Skeletal muscle tissue (tissue), 4 donors: ENCODE results near the gene DMAC2. TPM values are rescaled to one million over a fixed set of nuclear protein-coding genes. Genes with fewer than 3 reads are reported as not detected.
"Not testable (repeated sequence)": the region's sequence is repeated elsewhere in the genome, so short reads cannot be mapped to it uniquely, and the experiment has no call there.

ENCODE experiments used
- H3K27ac ChIP-seq: one replicate; pipeline ENCODE4 v1.7.0; 2013; ENCODE audit warnings: mild to moderate bottlenecking, low read depth, low read length, inconsistent platforms
- H3K27me3 ChIP-seq, 3 donors: one replicate each; pipeline ENCODE4 v1.7.0; 2013; ENCODE audit warnings: low read length in 3 of 3; ENCODE audit not compliant: control insufficient read depth in 3 of 3, insufficient read depth in 3 of 3
- H3K36me3 ChIP-seq, 3 donors: one replicate each; pipeline ENCODE4 v1.7.0; 2013; ENCODE audit warnings: low read length in 3 of 3; ENCODE audit not compliant: control insufficient read depth in 3 of 3, insufficient read depth in 3 of 3
- H3K4me1 ChIP-seq, 3 donors: one replicate each; pipeline ENCODE4 v1.7.0; 2013; ENCODE audit warnings: low read length in 3 of 3, mild to moderate bottlenecking in 3 of 3; ENCODE audit not compliant: control insufficient read depth in 3 of 3, insufficient read depth in 3 of 3
- H3K4me3 ChIP-seq, 3 donors: one replicate each; pipeline ENCODE4 v1.7.0; 2013; ENCODE audit warnings: low read length in 3 of 3
- H3K9ac ChIP-seq, 3 donors: one replicate each; pipeline ENCODE4 v1.7.0; 2013; ENCODE audit warnings: low read length in 3 of 3, mild to moderate bottlenecking in 3 of 3, moderate library complexity in 2 of 3, low read depth in 1 of 3
- H3K9me3 ChIP-seq, 3 donors: one replicate each; pipeline ENCODE4 v1.7.0; 2013; ENCODE audit warnings: low read length in 3 of 3; ENCODE audit not compliant: control insufficient read depth in 3 of 3
- total RNA-seq: library from RNA; depleted of rRNA; stranded (reverse); fragments of >200 nt; gene quantifications from one replicate; pipeline ENCODE4 v1.2.3, GENCODE V29; 2014
- donor health status: Osteomylitis.

DMAC2 gene
- total RNA-seq, 1 donor from 2014 or later = 23.5 TPM

DNA sequence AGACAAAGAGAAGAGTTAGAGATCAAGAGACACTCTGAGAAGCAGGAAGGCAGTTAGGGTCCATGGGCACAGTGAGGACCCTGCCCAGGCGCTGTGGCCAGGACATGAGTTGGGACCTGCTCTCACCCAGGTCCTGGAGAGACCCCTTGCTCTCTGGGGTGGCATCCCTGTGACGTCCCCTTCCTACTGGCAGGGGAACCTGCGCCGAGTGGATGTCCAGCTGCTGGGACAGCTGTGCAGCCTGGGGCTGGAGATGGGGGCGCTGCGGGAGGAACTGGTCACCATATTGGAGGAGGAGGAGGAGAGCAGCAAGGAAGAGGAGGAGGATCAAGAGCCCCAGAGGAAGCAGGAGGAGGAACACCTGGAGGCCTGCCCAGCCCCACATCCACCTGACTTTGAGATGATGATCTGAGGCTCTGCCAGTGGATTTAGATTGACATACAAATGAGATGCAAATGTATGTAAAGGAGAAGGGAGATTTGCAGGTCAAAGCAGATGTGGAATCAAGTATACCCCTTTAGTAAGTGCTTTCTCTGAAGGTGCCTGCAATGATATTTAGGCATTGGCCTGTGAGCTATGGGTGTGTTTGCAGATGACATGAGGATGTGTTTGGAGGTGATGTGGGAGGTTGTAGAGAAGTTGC lies 4.2 kb upstream of the DMAC2 start:
- Histone ChIP-seq H3K9ac (no peak overlapping the region), H3K9me3 (no peaks in the 10 kb centered on the region), H3K27me3 (peaks cover 7 to 22% (median 15%) of the 10 kb centered on the region in 3 donors), H3K27ac (no peak overlapping the region), H3K36me3 (peaks cover 0 to 2% (median 0%) of the 10 kb centered on the region in 3 donors), H3K4me3 (no peak overlapping the region), H3K4me1 (peaks cover 4 to 5% (median 4%) of the 10 kb centered on the region in 3 donors)

DNA sequence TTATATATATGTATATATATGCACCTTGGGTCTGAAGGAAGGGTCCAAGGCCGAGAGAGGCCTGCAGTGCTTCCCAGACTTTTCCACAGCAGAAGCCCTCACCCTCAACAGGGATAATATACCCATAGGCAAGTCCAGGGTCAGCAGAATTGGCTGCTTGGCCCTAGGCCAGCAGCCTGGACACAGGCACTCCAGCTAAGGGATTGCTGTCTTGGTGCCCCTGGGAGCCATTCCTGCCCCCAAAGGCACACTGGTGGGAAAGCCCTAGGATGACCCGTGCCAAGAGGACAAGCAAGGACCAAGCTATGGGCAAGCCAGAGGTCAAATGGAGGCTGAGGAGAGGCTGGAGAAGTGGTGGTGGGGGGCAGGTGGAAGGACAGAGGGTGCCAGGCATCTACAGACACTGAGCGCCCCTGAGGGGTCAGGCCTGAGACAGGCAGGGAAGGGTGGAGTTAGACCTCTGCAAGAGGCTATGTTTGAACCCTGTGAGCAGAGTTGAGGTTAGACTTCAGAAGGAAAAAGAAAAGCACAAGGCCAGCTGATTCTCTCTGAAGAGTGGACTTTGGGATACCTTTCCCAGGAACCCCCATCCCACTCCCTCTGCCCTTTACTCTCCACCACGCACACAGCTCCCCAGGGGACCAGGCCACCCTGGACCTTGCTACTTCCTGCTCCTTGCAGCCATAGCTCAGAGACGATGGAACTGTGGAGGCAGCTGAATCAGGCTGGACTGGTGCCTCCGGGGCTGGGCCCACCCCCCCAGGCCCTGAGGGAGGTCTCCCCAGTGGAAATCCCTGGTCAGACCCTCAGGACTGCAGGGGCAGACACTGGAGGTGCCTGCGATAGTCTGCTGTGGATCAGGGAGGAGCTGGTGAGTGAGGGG lies 3.0 kb upstream of the DMAC2 start, which contains the start of gene ERICH4:
Gene ERICH4 (plus strand): TSS at position 684 of the 883 bp plus-strand sequence. CDS start 14 bp downstream, at position 698.
- Histone ChIP-seq H3K27ac (no peak within 1 kb of the TSS), H3K9ac (no peak within 1 kb of the TSS), H3K4me3 (no peak within 1 kb of the TSS), H3K4me1 (peaks cover 6 to 13% (median 12%) of the 10 kb centered on the region in 3 donors), H3K27me3 (peaks cover 7 to 22% (median 15%) of the 10 kb centered on the region in 3 donors), H3K36me3 (peaks cover 0 to 6% (median 4%) of the 10 kb centered on the region in 3 donors), H3K9me3 (no peaks in the 10 kb centered on the region)

DNA sequence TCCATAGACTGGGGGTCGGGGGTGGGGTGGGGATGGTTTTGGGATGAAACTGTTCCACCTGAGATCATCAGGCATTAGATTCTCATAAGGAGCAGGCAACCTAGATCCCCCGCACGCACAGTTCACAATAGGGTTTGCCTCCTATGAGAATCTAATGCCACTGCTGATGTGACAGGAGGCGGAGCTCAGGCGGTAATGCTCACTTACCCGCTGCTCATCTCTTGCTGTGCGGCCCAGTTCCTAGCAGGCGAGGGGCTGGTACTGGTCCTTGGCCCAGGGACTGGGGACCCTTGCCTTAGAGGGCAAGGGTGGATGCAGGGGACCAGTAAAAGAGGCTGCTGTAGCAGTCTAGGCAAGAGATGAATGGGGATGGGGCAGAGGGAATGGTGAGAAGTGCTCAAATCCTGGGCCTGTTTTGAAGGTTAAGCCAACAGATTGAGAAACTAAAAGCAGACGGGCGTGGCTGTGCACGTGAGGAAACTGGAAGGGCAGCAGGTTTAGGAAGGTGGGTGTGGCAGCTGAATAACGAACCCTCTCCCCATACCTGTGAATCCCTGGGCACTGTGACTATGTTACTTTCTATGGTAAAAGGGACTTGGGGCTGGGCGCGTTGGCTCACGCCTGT lies 1.7 kb upstream of the DMAC2 start:
- H3K4me3 ChIP-seq = no peak overlapping the region
- H3K9ac ChIP-seq = no peak overlapping the region
- H3K27me3 ChIP-seq = peaks cover 6 to 15% (median 7%) of the 10 kb centered on the region in 3 donors
- peaks cover 6 to 13% (median 12%) of the 10 kb centered on the region in 3 donors for H3K4me1 ChIP-seq
- H3K36me3 ChIP-seq = peaks cover 5 to 10% (median 9%) of the 10 kb centered on the region in 3 donors
- H3K9me3 ChIP-seq = no peaks in the 10 kb centered on the region
- no peak overlapping the region for H3K27ac ChIP-seq

DNA sequence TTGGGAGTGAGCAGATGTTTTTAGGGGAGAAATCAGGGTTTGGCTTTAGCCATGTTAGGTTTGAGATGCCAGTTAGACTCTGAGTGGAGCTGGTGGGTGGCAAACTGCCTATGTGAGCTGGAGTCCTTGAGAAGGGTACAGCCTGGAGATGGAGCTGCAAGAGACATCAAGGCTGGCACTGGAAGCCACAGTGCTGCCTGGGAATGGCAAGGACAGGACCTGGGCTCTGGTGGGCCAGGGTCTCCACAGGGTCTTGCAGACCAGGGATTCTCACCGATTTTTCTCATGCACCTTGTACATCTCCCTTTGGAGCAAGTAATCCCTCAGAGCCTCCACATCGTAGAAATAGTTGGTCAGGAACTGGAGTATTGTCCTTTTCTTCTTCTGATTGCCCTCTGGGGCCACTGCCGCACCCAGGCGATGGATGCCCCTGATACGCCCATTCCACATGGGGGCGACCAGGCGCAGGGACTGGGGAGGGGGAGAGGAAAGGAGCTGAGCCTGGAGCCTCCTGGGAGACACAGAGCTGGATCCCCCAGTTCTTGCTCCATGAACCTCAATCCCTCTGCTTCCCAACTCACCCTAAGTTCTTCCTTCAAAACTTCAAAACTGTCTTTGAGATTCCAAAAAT lies 1.7 kb downstream of the DMAC2 start:
- H3K4me3 ChIP-seq = no peak overlapping the region
- no peak overlapping the region for H3K27ac ChIP-seq
- no peaks in the 10 kb centered on the region for H3K27me3 ChIP-seq
- peaks cover 12 to 19% (median 17%) of the 10 kb centered on the region in 3 donors for H3K36me3 ChIP-seq
- peaks cover 6 to 15% (median 12%) of the 10 kb centered on the region in 3 donors for H3K4me1 ChIP-seq
- no peaks in the 10 kb centered on the region for H3K9me3 ChIP-seq
- no peak overlapping the region for H3K9ac ChIP-seq

DNA sequence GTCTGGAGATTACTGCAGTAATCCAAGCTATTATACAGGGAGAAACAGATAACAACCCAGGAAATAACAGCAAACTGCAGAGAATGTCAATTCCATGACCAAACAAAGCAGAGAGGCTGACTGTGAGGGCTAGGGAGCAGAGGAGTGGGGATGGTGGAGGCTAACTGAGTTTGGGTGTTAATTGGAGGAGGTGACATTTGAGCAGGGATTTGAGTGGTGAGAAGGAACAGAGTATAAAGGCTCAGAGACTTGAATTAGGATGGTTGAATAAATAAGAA lies 3.1 kb downstream of the DMAC2 start:
- peaks cover 25 to 32% (median 27%) of the 10 kb centered on the region in 3 donors for H3K36me3 ChIP-seq
- no peak overlapping the region for H3K4me3 ChIP-seq
- no peak overlapping the region for H3K27ac ChIP-seq
- H3K9ac ChIP-seq = no peak overlapping the region
- H3K9me3 ChIP-seq = no peaks in the 10 kb centered on the region
- peaks cover 18 to 30% (median 26%) of the 10 kb centered on the region in 3 donors for H3K4me1 ChIP-seq
- H3K27me3 ChIP-seq = no peaks in the 10 kb centered on the region

DNA sequence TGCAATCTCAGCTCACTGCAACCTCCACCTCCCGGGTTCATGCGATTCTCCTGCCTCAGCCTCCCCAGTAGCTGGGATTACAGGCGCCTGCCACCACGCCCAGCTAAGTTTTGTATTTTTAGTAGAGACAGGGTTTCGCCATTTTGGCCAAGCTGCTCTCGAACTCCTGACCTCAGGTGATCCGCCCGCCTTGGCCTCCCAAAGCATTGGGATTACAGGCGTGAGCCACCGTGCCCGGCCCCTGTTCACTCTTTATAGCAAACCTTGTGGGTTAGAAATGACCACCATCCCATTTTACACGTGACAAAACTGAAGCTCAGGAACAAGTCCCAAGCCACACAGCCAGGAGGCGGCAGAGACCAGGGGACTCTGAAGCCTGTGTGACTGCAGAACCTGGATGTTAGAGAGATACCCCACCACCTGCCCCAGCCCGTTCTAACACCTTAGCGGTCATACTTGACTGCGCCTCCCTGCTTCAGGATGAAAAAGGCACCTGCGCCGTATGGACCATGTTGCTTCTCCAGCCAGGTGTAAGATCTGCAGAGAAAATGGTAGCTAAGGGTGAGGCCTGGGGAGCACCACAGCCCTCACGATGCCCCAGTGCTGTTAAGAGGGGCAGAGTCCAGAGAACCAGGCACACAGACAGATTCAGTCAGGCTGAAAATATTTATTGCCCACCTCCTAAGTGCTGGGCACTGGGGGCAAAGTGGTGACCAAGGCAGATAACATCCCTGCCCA lies 3.6 kb downstream of the DMAC2 start:
- no peak overlapping the region for H3K9ac ChIP-seq
- peaks cover 23 to 35% (median 31%) of the 10 kb centered on the region in 3 donors for H3K4me1 ChIP-seq
- H3K36me3 ChIP-seq = peaks cover 25 to 36% (median 27%) of the 10 kb centered on the region in 3 donors
- no peaks in the 10 kb centered on the region for H3K27me3 ChIP-seq
- H3K9me3 ChIP-seq = no peaks in the 10 kb centered on the region
- H3K27ac ChIP-seq = no peak overlapping the region
- no peak overlapping the region for H3K4me3 ChIP-seq

DNA sequence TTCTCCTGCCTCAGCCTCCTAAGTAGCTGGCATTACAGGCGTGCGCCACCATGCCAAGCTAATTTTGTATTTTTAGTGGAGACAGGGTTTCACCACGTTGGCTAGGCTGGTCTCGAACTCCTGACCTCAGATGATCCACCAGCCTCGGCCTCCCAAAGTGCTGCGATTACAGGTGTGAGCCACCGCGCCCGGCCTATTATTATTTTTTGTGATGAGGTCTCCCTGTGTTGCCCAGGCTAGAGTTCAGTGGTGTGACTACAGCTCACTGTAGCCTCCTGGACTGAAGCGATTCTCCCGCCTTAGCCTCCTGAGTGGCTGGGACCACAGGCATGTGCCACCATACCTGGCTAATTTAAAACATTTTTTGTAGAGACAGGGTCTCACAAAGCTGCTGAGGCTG lies 4.3 kb downstream of the DMAC2 start:
- H3K9ac ChIP-seq, H3K27me3 ChIP-seq, H3K27ac ChIP-seq, H3K4me3 ChIP-seq, H3K9me3 ChIP-seq: not testable (repeated sequence)
- peaks cover 27 to 36% (median 27%) of the 10 kb centered on the region in 3 donors for H3K36me3 ChIP-seq
- peaks cover 27 to 42% (median 38%) of the 10 kb centered on the region in 3 donors for H3K4me1 ChIP-seq

DNA sequence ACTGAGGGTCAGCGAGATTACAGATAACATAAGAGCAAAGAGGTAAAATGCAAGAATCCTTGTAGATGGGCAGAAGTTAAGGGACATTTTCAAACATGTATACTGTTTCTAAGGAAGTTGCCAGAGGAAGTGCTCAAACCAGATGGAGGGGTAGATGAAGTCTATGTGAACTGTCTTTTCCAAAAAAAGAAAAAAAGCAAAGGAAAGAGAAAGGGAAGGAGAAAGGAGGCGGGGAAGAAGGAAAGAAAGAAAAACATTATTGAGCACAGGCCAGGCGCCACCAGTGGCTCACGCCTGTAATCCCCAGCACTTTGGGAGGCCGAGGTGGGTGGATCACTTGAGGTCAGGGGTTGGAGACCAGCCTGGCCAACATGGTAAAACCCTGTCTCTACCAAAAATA lies 5.3 kb downstream of the DMAC2 start:
- Histone ChIP-seq H3K36me3 (peaks cover 25 to 36% (median 27%) of the 10 kb centered on the region in 3 donors), H3K9ac (no peak overlapping the region), H3K27me3 (no peaks in the 10 kb centered on the region), H3K9me3 (no peaks in the 10 kb centered on the region), H3K4me1 (peaks cover 27 to 38% (median 38%) of the 10 kb centered on the region in 3 donors), H3K4me3 (no peak overlapping the region), H3K27ac (no peak overlapping the region)

DNA sequence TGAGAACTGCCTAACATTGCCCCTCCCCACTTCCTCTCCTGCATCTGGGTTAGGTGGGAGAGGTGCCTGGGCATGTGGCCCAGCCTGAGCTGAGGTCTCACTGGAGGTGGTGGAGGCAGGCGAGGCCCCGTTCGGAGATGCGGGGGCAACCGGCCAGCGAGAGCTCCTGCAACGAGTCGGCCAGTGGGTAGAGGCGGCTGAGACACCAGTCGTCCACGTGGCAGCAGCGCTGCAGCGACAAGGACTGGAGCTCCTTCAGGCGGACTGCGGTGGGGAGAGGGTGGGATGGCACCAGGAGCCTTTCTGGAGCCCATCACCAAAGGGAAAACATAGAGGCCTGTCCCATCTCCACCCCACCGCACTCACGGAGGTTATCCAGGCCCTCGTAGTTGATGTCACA lies 6.5 kb downstream of the DMAC2 start:
- Histone ChIP-seq H3K27ac (peak overlapping the region; percentile 85), H3K4me1 (peaks cover 27 to 39% (median 32%) of the 10 kb centered on the region in 3 donors), H3K9ac (peak overlapping the region in 2 of 3 donors; percentile 2 to 80), H3K27me3 (no peaks in the 10 kb centered on the region), H3K36me3 (peaks cover 27 to 44% (median 30%) of the 10 kb centered on the region in 3 donors), H3K9me3 (no peaks in the 10 kb centered on the region), H3K4me3 (no peak overlapping the region)
